Measurements from ENCODE around the gene METTL8.

Gene METTL8

DNA sequence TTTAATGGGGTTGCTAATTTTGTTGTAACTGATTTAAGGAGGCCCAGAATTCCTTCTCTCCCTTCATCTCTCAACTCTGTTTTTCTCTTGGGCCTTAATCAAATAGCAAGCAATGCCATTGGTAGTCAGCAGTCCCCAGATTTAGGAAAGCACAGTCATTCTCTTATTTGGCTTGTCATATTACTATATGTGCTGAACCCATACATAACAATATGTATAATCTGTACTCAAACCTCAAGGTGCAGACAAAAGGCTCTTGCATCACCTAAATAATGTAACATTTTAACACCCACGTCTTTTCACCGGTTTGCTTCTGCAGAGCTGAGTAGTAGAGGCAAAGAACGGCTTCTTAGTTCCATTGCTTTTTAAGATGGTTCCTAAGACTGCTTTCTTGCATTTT, 33.4 kb downstream of the METTL8 start:
- DNase-seq (ENCODE audit: low read depth), result no peak
- H3K4me3 ChIP-seq (ENCODE audit: low read depth, low read length), result no peak overlapping the region
- no peak for TF ChIP-seq CTCF (conservative IDR thresholded peaks at IDR 0.05; ENCODE audit: low read depth, low read length)

GRCh38 chr2:171399292-171399691, 34.5 kb downstream of the METTL8 start:
- no peak overlapping the region for H3K4me3 ChIP-seq (ENCODE audit: low read depth, low read length)
- no peak for TF ChIP-seq CTCF (conservative IDR thresholded peaks at IDR 0.05; ENCODE audit: low read depth, low read length)
- DNase-seq (ENCODE audit: low read depth), result no peak

DNA sequence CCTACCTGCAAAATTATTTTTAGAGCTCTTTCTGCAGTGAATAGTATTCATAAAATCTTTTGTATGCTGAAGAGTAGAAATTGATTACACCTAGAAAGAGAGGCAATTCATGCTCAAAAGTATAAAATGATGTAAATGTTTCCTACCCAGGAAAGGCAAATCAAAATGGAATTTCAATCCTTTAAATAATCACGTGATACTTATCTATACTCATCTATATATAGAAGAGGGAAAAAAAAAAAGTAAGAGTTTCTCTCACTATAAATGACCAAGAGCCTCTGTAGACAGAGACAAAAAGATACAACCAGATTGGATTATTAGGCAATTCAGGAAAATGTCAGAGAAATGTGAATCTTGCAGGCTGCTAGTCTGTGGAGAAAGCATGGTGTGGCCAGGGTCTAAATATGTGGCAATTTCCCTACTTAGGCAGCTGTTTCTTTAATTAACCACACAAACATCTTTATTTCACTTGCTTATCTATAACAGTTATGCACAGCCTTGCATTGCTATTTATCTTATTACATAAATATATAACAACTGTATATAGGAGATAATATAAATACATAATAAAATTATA, 39.5 kb downstream of the METTL8 start:
- no peak for TF ChIP-seq CTCF (conservative IDR thresholded peaks at IDR 0.05; ENCODE audit: low read depth, low read length)
- DNase-seq (ENCODE audit: low read depth), result no peak
- H3K4me3 ChIP-seq (ENCODE audit: low read depth, low read length), result no peak overlapping the region

DNA sequence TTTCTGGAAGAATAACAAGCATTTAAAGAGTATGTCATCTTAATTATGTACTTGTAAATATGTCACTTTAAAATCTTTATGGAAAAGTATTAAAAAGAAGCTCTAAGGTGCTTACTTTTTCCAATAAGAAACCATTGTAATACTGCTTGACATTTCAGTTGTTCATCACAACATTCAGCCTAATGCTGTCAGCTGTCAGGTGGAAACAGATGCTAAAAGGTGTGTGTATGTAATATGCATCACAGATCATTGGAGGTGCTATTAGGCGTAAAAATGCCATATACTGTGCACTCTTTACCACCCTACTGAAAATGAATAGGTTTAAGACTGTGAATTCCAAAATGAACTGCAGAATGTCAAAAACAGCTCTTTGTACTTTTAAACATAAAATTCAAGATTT, 40.3 kb downstream of the METTL8 start:
- no peak for DNase-seq (ENCODE audit: low read depth)
- no peak overlapping the region for H3K4me3 ChIP-seq (ENCODE audit: low read depth, low read length)
- TF ChIP-seq CTCF (conservative IDR thresholded peaks at IDR 0.05; ENCODE audit: low read depth, low read length), result no peak

DNA sequence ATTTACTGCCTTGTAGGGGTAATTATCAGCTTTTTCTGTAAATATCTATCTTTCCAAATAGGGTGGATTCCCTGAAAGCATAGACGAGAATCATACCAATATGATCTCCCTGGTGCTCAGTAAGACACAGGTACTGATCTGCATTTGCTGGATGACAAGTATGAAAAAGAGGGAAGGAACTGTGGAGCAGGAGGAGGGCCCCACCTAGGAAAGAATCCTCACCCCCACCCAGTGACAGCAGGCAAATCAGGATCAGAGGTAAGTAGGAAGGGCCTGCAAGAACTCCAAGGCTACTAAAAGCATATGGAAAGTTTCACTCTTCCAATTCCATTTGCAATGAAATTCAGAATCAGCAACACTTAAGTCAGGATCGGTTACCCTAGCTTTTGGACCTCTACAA, 42.3 kb downstream of the METTL8 start:
- TF ChIP-seq CTCF (conservative IDR thresholded peaks at IDR 0.05; ENCODE audit: low read depth, low read length), result no peak
- no peak overlapping the region for H3K4me3 ChIP-seq (ENCODE audit: low read depth, low read length)
- no peak for DNase-seq (ENCODE audit: low read depth)

GRCh38 chr2:171390941-171391516, 42.8 kb downstream of the METTL8 start:
- no peak overlapping the region for H3K4me3 ChIP-seq (ENCODE audit: low read depth, low read length)
- DNase-seq (ENCODE audit: low read depth), result peak; percentile 59
- TF ChIP-seq CTCF (conservative IDR thresholded peaks at IDR 0.05; ENCODE audit: low read depth, low read length), result no peak

DNA sequence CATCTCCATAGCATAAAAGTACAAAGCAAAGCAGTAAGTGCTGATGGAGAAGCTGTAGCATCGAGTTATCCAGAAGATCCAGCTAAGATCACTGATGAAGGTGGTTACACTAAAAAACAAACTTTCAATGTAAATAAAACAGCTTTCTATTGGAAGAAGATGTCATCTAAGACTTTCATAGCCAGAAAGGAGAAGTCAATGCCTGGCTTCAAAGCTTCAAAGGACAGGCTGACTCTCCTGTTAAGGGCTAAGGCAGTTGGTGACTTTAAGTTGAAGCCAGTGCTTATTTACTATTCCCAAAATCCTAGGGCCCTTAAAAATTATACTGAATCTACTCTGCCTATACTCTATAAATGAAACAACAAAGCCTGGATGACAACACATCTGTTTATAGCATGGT, 44.0 kb downstream of the METTL8 start:
- no peak for TF ChIP-seq CTCF (conservative IDR thresholded peaks at IDR 0.05; ENCODE audit: low read depth, low read length)
- DNase-seq (ENCODE audit: low read depth), result no peak

More for the DNA sequence above, 44.0 kb downstream of the METTL8 start:
- H3K4me3 ChIP-seq (ENCODE audit: low read depth, low read length), result no peak overlapping the region
